Lower leg skin (tissue), 4 donors: ENCODE measurements around the gene STAC2. TPM values are rescaled to one million over a fixed set of nuclear protein-coding genes. Genes with fewer than 3 reads are reported as not detected.

Experiments used
- DNase-seq, 2 donors: peaks; one replicate each; pipeline ENCODE4 v3.0.0-alpha.2; 2019; ENCODE audit warnings: low spot score in 2 of 2
- H3K4me3 ChIP-seq: fragments of 200-600 bp; sonication (generic); 2 replicates; pipeline ENCODE4 v1.5.1; 2017; ENCODE audit warnings: mild to moderate bottlenecking, low read depth; ENCODE audit not compliant: poor library complexity, severe bottlenecking
- POLR2A ChIP-seq, 2 donors: fragments of 450-650 bp; IDR thresholded peaks; one replicate each; pipeline ENCODE4 v1.6.1; 2016 to 2017; ENCODE audit warnings: antibody characterized with exemption in 2 of 2, mild to moderate bottlenecking in 1 of 2, moderate library complexity in 1 of 2
- WGBS, 2 donors: methylation state at CpG; one replicate each; pipeline ENCODE4 v1.1.5; 2018; 5-methylcytosine and 5-hydroxymethylcytosine counted together
- intact Hi-C: fragments of 100-400 bp; cut with DNase I; formaldehyde crosslinking; loops from one replicate; pipeline ENCODE4 v1.15.0; 2023; ENCODE audit warnings: low total_unique reads
- total RNA-seq, 4 donors: library from RNA; depleted of rRNA; stranded (reverse); fragments of >200 nt; gene quantifications; one replicate each; pipeline ENCODE4 v1.1.0, GENCODE V29; 2016
- TF ChIP-seq, protein P1 (sequence below), 3 donors: fragments of 450-650 bp; IDR thresholded peaks; one replicate each; pipeline ENCODE4 v1.5.1; 2016; ENCODE audit warnings: antibody characterized with exemption in 3 of 3, mild to moderate bottlenecking in 3 of 3, moderate library complexity in 2 of 3

The STAC2 gene
- total RNA-seq, 4 donors from 2014 or later, result 2.3 to 35.6 (median 10.8) TPM

- H3K4me3 ChIP-seq, result no peak overlapping the region
- TF ChIP-seq, protein P1, sequence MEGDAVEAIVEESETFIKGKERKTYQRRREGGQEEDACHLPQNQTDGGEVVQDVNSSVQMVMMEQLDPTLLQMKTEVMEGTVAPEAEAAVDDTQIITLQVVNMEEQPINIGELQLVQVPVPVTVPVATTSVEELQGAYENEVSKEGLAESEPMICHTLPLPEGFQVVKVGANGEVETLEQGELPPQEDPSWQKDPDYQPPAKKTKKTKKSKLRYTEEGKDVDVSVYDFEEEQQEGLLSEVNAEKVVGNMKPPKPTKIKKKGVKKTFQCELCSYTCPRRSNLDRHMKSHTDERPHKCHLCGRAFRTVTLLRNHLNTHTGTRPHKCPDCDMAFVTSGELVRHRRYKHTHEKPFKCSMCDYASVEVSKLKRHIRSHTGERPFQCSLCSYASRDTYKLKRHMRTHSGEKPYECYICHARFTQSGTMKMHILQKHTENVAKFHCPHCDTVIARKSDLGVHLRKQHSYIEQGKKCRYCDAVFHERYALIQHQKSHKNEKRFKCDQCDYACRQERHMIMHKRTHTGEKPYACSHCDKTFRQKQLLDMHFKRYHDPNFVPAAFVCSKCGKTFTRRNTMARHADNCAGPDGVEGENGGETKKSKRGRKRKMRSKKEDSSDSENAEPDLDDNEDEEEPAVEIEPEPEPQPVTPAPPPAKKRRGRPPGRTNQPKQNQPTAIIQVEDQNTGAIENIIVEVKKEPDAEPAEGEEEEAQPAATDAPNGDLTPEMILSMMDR (IDR thresholded peaks at IDR 0.05), result no peak
- TF ChIP-seq POLR2A (IDR thresholded peaks at IDR 0.05), result no peak
- DNase-seq, result no peak
- 57 to 75% methylated on average over 10 of the region's 10 CpGs for WGBS, 2 donors
- intact Hi-C loops, result no loop called here
Observed at GRCh38 chr17:39175695-39176093, 50.1 kb downstream of the STAC2 start.

DNA sequence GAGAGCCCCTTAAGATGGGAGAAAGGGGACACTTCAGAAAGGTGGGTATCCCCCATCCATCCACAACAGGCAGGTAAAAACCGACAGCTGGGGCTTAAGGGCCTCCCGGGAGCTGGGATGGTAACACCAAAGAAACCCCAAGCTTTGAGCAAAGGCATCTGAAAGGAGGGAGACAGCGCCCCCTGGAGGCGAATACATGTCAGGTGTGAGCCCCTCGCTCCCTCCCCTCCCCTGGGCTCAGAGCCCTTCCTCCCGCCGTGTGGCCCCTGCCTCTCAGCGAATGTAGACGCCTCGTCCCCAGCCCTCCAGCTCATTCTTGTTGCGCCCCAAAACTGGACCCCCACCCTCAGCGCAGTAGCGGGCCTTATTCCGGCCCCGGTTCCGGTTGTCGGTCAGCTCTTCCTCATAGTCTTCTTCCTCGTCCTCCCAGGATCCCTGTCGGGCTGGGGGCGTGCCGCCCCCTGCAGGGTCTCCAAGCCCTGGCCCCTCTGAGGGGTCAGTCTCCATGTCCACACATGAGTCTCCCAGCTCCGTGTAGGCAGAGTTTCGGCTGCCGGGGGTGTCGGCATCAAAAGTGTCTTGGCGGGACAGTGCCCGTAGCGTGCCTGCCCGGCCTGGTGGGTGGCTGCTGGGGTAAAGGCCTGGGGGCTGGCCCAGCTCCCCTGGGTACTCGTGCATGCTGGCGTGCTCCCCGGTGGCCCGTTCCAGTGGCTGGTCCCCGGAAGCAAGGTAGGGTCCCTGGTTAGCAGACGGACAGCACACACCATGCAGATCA is 50.6 kb downstream of the STAC2 start:
- intact Hi-C loops, result no loop called here
- TF ChIP-seq, protein P1 (IDR thresholded peaks at IDR 0.05), result peak in 1 of 3 donors; percentile 39
- TF ChIP-seq POLR2A (IDR thresholded peaks at IDR 0.05), result no peak
- H3K4me3 ChIP-seq, result no peak overlapping the region
- 57 to 63% methylated on average over 29 to 32 of the region's 35 CpGs for WGBS, 2 donors
- DNase-seq, result peak in 1 of 2 donors; percentile 96

GRCh38 chr17:39173526-39174274 is 52.0 kb downstream of the STAC2 start:
- no peak for DNase-seq
- intact Hi-C loops, result no loop called here
- no peak overlapping the region for H3K4me3 ChIP-seq
- WGBS, 2 donors, result 41 to 43% methylated on average over 10 of the region's 10 CpGs
- TF ChIP-seq, protein P1 (IDR thresholded peaks at IDR 0.05), result no peak
- no peak for TF ChIP-seq POLR2A (IDR thresholded peaks at IDR 0.05)

DNA sequence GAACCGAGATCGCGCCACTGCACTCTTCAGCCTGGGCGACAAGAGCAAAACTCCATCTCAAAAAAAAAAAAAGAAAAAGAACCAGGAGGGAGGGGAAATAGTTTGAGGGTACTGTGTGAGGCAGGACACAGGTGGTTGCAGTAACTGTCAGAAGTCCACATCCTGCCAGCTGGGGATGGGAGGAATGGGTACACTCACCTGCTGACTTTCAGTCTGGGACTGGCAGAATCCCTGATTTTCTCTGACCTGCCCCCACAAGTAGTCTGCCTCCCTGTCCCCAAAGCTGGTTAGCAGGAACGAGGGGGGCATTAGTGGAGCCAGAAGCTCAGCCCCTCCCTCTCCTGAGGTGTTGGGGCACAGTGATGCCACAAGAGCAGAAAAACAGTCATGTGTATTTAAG is 52.7 kb downstream of the STAC2 start:
- no peak overlapping the region for H3K4me3 ChIP-seq
- intact Hi-C loops, result no loop called here

DNA sequence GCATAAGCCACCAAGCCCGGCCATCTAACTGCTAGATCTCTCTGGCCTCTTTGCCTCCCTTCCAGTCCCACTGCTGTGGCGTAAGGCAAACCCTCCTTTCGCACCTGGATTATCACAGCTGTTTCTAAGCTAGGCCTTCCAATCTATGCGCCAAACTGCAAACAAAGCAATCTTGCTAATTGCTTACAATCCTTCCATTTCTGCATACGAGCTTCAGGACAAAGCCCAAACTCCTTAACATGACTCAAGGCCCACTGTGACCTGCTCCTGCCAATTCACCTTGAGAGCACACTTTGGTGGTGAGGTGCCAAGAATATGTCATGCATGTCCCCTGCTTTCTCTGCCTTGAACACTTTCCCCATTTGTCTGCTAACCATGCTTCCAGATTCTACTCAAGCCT is 53.8 kb downstream of the STAC2 start:
- intact Hi-C loops, result no loop called here
- no peak overlapping the region for H3K4me3 ChIP-seq
- DNase-seq, result no peak
- WGBS, 2 donors, result 80 to 81% methylated on average over 5 of the region's 5 CpGs
- TF ChIP-seq, protein P1 (IDR thresholded peaks at IDR 0.05), result no peak
- no peak for TF ChIP-seq POLR2A (IDR thresholded peaks at IDR 0.05)

More for the DNA sequence above, 52.7 kb downstream of the STAC2 start:
- TF ChIP-seq, protein P1 (IDR thresholded peaks at IDR 0.05), result no peak
- TF ChIP-seq POLR2A (IDR thresholded peaks at IDR 0.05), result no peak
- no peak for DNase-seq
- WGBS, 2 donors, result 60 to 67% methylated on average over 5 of the region's 5 CpGs
